Hepatocyte (in vitro differentiated cells): ENCODE data around the gene MYLK2.

Source experiments
- EZH2 ChIP-seq: fragments of 200-600 bp; sonication (generic); IDR thresholded peaks from 2 replicates; pipeline ENCODE4 v1.6.1; 2016; ENCODE audit warnings: antibody characterized with exemption, mild to moderate bottlenecking, borderline replicate concordance
- TF ChIP-seq, protein P1 (sequence below): fragments of 200-600 bp; sonication (generic); IDR thresholded peaks from 2 replicates; pipeline ENCODE4 v1.5.1; 2016; ENCODE audit warnings: antibody characterized with exemption, mild to moderate bottlenecking; ENCODE audit not compliant: poor library complexity

DNA sequence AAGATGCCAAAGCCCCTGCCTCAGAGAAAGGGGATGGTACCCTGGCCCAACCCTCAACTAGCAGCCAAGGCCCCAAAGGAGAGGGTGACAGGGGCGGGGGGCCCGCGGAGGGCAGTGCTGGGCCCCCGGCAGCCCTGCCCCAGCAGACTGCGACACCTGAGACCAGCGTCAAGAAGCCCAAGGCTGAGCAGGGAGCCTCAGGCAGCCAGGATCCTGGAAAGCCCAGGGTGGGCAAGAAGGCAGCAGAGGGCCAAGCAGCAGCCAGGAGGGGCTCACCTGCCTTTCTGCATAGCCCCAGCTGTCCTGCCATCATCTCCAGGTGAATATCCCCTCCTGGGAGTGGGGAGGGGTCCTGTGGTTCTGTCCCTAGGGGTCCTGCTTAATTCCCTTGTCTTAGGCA lies 1.1 kb downstream of the MYLK2 start:
- TF ChIP-seq EZH2 = no peak
- TF ChIP-seq, protein P1, sequence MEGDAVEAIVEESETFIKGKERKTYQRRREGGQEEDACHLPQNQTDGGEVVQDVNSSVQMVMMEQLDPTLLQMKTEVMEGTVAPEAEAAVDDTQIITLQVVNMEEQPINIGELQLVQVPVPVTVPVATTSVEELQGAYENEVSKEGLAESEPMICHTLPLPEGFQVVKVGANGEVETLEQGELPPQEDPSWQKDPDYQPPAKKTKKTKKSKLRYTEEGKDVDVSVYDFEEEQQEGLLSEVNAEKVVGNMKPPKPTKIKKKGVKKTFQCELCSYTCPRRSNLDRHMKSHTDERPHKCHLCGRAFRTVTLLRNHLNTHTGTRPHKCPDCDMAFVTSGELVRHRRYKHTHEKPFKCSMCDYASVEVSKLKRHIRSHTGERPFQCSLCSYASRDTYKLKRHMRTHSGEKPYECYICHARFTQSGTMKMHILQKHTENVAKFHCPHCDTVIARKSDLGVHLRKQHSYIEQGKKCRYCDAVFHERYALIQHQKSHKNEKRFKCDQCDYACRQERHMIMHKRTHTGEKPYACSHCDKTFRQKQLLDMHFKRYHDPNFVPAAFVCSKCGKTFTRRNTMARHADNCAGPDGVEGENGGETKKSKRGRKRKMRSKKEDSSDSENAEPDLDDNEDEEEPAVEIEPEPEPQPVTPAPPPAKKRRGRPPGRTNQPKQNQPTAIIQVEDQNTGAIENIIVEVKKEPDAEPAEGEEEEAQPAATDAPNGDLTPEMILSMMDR = no peak
